Body of pancreas (tissue), 4 donors: ENCODE results near the gene SGCD. TPM values are rescaled to one million over a fixed set of nuclear protein-coding genes. Genes with fewer than 3 reads are reported as not detected.

Experiments
- ATAC-seq: fragments of 150-250 bp; one replicate; pipeline ENCODE4 v1.9.1; 2016
- DNase-seq, 4 donors: peaks; one replicate each; pipeline ENCODE4 v3.0.0-alpha.2; 2019
- H3K27ac ChIP-seq, 4 donors: fragments of 200-600 bp; sonication (generic); 1 replicate in 3 of 4; 2 replicates in 1 of 4; pipeline versions ENCODE4 v1.5.1 to v1.6.1; 2016 to 2019; ENCODE audit warnings: mild to moderate bottlenecking in 1 of 4, mixed read lengths in 1 of 4, moderate library complexity in 1 of 4
- H3K27me3 ChIP-seq, 2 donors: fragments of 200-600 bp; sonication (generic); one replicate each; pipeline ENCODE4 v1.6.0; 2016; ENCODE audit warnings: mild to moderate bottlenecking in 1 of 2
- H3K36me3 ChIP-seq, 2 donors: fragments of 200-600 bp; sonication (generic); replicated peaks in 1 of 2; 2 replicates each; pipeline ENCODE4 v1.5.1; 2016; ENCODE audit warnings: low read depth in 2 of 2; ENCODE audit not compliant: insufficient read depth in 1 of 2
- H3K4me1 ChIP-seq: fragments of 200-600 bp; sonication (generic); one replicate; pipeline ENCODE4 v1.6.0; 2016
- H3K4me3 ChIP-seq, 2 donors: fragments of 200-600 bp; sonication (generic); 1 replicate in 1 of 2; 2 replicates in 1 of 2; pipeline ENCODE4 v1.5.1; 2016 to 2019
- H3K9me3 ChIP-seq, 3 donors: fragments of 200-600 bp; sonication (generic); 1 replicate in 2 of 3; 2 replicates in 1 of 3; pipeline ENCODE4 v1.5.1; 2016
- CTCF ChIP-seq, 7 experiments: fragments of 450-650 bp in 4 of 7; fragments of 200-600 bp in 3 of 7; sonication (generic) in 3 of 7; IDR thresholded peaks; one replicate each; pipeline ENCODE4 v1.5.1; 2016 to 2019; ENCODE audit warnings: antibody characterized with exemption in 7 of 7
- POLR2A ChIP-seq, 3 donors: fragments of 450-650 bp; IDR thresholded peaks; one replicate each; pipeline ENCODE4 v1.6.1; 2016; ENCODE audit warnings: antibody characterized with exemption in 3 of 3, mild to moderate bottlenecking in 2 of 3
- WGBS, 2 donors: methylation state at CpG; one replicate each; pipeline ENCODE4 v1.1.5; 2017; 5-methylcytosine and 5-hydroxymethylcytosine counted together
- intact Hi-C: fragments of 100-400 bp; cut with DNase I; formaldehyde crosslinking; loops from one replicate; pipeline ENCODE4 v1.15.1; 2023
- total RNA-seq, 2 donors: library from RNA; depleted of rRNA; stranded (reverse); fragments of >200 nt; gene quantifications; one replicate each; pipeline ENCODE4 v1.1.0, GENCODE V29; 2016

The SGCD gene
- total RNA-seq, 2 donors from 2014 or later: 0.66 to 2.6 TPM

- no peak overlapping the region for H3K27ac ChIP-seq
- ATAC-seq: no peak
- TF ChIP-seq CTCF (IDR thresholded peaks at IDR 0.05) (no peak), POLR2A (IDR thresholded peaks at IDR 0.05) (no peak)
- H3K4me3 ChIP-seq: no peak overlapping the region
- no peak for DNase-seq
- no peaks in the 10 kb centered on the region for H3K4me1 ChIP-seq
- no peaks in the 10 kb centered on the region for H3K27me3 ChIP-seq
- no peaks in the 10 kb centered on the region for H3K36me3 ChIP-seq
- H3K9me3 ChIP-seq: no peaks in the 10 kb centered on the region
- WGBS, 2 donors: 40 to 48% methylated on average over 2 of the region's 2 CpGs
- intact Hi-C loops: no loop called here
These were observed 13.9 kb upstream of the SGCD start for GRCh38 chr5:156312897-156313694.

- no peaks in the 10 kb centered on the region for H3K9me3 ChIP-seq
- 23 to 29% methylated on average over 1 of the region's 1 CpG for WGBS, 2 donors
- no peaks in the 10 kb centered on the region for H3K27me3 ChIP-seq
- ATAC-seq (no peak), DNase-seq (no peak)
- no peak overlapping the region for H3K4me3 ChIP-seq
- intact Hi-C loops: no loop called here
- H3K36me3 ChIP-seq: no peaks in the 10 kb centered on the region
- H3K4me1 ChIP-seq: no peaks in the 10 kb centered on the region
- TF ChIP-seq POLR2A (IDR thresholded peaks at IDR 0.05) (no peak), CTCF (IDR thresholded peaks at IDR 0.05) (no peak)
- no peak overlapping the region for H3K27ac ChIP-seq
These were observed 12.5 kb upstream of the SGCD start for GRCh38 chr5:156314416-156314815.

GRCh38 chr5:156322666-156323065, 4.3 kb upstream of the SGCD start:
- H3K27me3 ChIP-seq: no peaks in the 10 kb centered on the region
- H3K4me1 ChIP-seq: no peaks in the 10 kb centered on the region
- DNase-seq (no peak), ATAC-seq (no peak)
- intact Hi-C loops: no loop called here
- H3K36me3 ChIP-seq: no peaks in the 10 kb centered on the region
- no peak for TF ChIP-seq POLR2A (IDR thresholded peaks at IDR 0.05)
- no peak for TF ChIP-seq CTCF (IDR thresholded peaks at IDR 0.05)
- no peak overlapping the region for H3K27ac ChIP-seq
- H3K9me3 ChIP-seq: no peaks in the 10 kb centered on the region
- H3K4me3 ChIP-seq: no peak overlapping the region

- DNase-seq: no peak
- no peaks in the 10 kb centered on the region for H3K27me3 ChIP-seq
- no peak for TF ChIP-seq CTCF (IDR thresholded peaks at IDR 0.05)
- TF ChIP-seq POLR2A (IDR thresholded peaks at IDR 0.05): no peak
- H3K36me3 ChIP-seq: no peaks in the 10 kb centered on the region
- H3K9me3 ChIP-seq: no peaks in the 10 kb centered on the region
- intact Hi-C loops: no loop called here
- no peaks in the 10 kb centered on the region for H3K4me1 ChIP-seq
- no peak overlapping the region for H3K27ac ChIP-seq
- 32 to 40% methylated on average over 6 of the region's 6 CpGs for WGBS, 2 donors
- ATAC-seq: no peak
- no peak overlapping the region for H3K4me3 ChIP-seq
These were observed 332 bp downstream of the SGCD start for GRCh38 chr5:156327296-156327695.

- Histone ChIP-seq H3K36me3 (no peaks in the 10 kb centered on the region), H3K4me3 (no peak overlapping the region), H3K27ac (no peak overlapping the region), H3K27me3 (no peaks in the 10 kb centered on the region), H3K4me1 (no peaks in the 10 kb centered on the region), H3K9me3 (no peaks in the 10 kb centered on the region)
- DNase-seq (no peak), ATAC-seq (no peak)
- intact Hi-C loops: no loop called here
- no peak for TF ChIP-seq POLR2A (IDR thresholded peaks at IDR 0.05)
- no peak for TF ChIP-seq CTCF (IDR thresholded peaks at IDR 0.05)
- 71 to 74% methylated on average over 3 of the region's 3 CpGs for WGBS, 2 donors
These were observed 1.2 kb downstream of the SGCD start for GRCh38 chr5:156328161-156328560.
